SKM-1 treated with dmso at 0.1 percent for 144 hours (cell line): Measurements from ENCODE around the gene SIGLEC6.

Source experiments
- DNase-seq: peaks from one replicate; lab custom pipeline; 2025; ENCODE audit not compliant: unreplicated experiment; lab: John Stamatoyannopoulos, UW

SIGLEC6 gene

GRCh38 chr19:51548891-51549305 lies 17.4 kb upstream of the SIGLEC6 start:
- no peak for DNase-seq

- no peak for DNase-seq
Observed at GRCh38 chr19:51548213-51548651, 16.8 kb upstream of the SIGLEC6 start.

GRCh38 chr19:51547397-51548212 lies 16.1 kb upstream of the SIGLEC6 start:
- no peak for DNase-seq

- peak; percentile 47 for DNase-seq
Observed at GRCh38 chr19:51546650-51547396, 15.4 kb upstream of the SIGLEC6 start.

- no peak for DNase-seq
Observed at GRCh38 chr19:51546107-51546649, 14.7 kb upstream of the SIGLEC6 start.

GRCh38 chr19:51544038-51544437 lies 12.6 kb upstream of the SIGLEC6 start:
- DNase-seq, result no peak

- no peak for DNase-seq
Observed at GRCh38 chr19:51542699-51543098, 11.2 kb upstream of the SIGLEC6 start.

- no peak for DNase-seq
Observed at GRCh38 chr19:51541458-51542357, 10.2 kb upstream of the SIGLEC6 start.

- DNase-seq, result no peak
Observed at GRCh38 chr19:51539821-51540366, 8.4 kb upstream of the SIGLEC6 start.

- no peak for DNase-seq
Observed at GRCh38 chr19:51535535-51535934, 4.1 kb upstream of the SIGLEC6 start.

GRCh38 chr19:51530616-51531015 lies 854 bp downstream of the SIGLEC6 start:
- no peak for DNase-seq

- no peak for DNase-seq
Observed at GRCh38 chr19:51529301-51529700, 2.2 kb downstream of the SIGLEC6 start.

- no peak for DNase-seq
Observed at GRCh38 chr19:51525651-51526050, 5.8 kb downstream of the SIGLEC6 start.

GRCh38 chr19:51524666-51525264 lies 6.7 kb downstream of the SIGLEC6 start:
- no peak for DNase-seq

GRCh38 chr19:51521781-51522180 lies 9.7 kb downstream of the SIGLEC6 start:
- no peak for DNase-seq

- DNase-seq, result no peak
Observed at GRCh38 chr19:51521357-51521756, 10.1 kb downstream of the SIGLEC6 start.

GRCh38 chr19:51520728-51521127 lies 10.7 kb downstream of the SIGLEC6 start:
- DNase-seq, result no peak

- DNase-seq, result peak; percentile 49
Observed at GRCh38 chr19:51514866-51515481, 16.5 kb downstream of the SIGLEC6 start.

GRCh38 chr19:51513968-51514367 lies 17.5 kb downstream of the SIGLEC6 start:
- no peak for DNase-seq

GRCh38 chr19:51511353-51511752 lies 20.1 kb downstream of the SIGLEC6 start:
- no peak for DNase-seq
